Activated CD8-positive, alpha-beta memory T cell treated with anti-CD3 and anti-CD28 coated beads for 1 hour (primary cell): ENCODE measurements around the gene TBL1XR1.

Source experiments
- DNase-seq, 2 donors: peaks; one replicate each; pipeline ENCODE4 v3.0.0-alpha.2; 2020; ENCODE audit warnings: low read depth in 1 of 2; ENCODE audit errors: extremely low read depth in 1 of 2

The TBL1XR1 gene

GRCh38 chr3:176971613-176972174 is 225.6 kb downstream of the TBL1XR1 start:
- no peak for DNase-seq

GRCh38 chr3:176970770-176971169 is 226.5 kb downstream of the TBL1XR1 start:
- no peak for DNase-seq

GRCh38 chr3:176969506-176969905 is 227.8 kb downstream of the TBL1XR1 start:
- no peak for DNase-seq
